ENCODE data around the gene TPX2.

The TPX2 gene

DNA sequence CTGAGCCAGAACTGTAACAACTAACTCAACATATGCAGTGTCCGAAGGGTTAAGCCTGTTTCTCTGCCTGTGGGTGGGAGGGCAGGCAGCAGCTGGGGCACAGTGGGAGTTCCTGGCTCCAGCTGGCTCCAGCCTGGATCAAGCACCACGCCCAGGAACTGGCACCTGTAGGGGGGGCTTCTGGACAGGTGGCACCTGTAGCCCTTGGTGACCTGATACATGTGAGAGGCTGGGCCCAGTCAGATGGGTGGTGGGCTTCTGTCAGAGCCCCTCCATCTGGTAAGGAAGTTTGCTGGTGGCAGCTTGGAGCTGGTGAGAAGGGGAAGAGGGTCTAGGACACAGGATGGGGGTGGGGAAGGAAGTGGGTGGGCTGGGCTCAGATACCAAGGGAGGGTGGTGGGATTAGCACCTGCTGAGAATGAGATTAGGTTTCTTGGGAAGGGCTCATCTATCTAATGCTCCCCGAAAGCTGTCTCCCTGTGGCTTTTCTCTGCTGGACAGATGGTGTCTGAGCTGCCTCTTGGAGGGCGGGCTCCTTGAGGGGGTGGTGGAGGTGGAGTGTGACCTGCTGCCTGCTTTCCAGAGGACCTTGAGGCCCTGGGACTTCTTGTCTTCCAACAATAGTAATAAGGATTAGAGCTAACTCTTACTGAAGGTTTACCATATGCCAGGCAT, 45.0 kb upstream of the TPX2 start:
- Histone ChIP-seq H3K4me1 (peaks cover 0 to 97% (median 35%) of the 10 kb centered on the region in 4 donors), H3K9me3 (no peaks in the 10 kb centered on the region), H3K36me3 (peaks cover 0 to 10% (median 9%) of the 10 kb centered on the region in 3 donors), H3K4me3 (no peak overlapping the region), H3K27me3 (no peaks in the 10 kb centered on the region), H3K27ac (peak overlapping the region; percentile 35 to 55)
- intact Hi-C loops (cut with DNase I; ENCODE audit: low total_unique reads), result no loop called here
- TF ChIP-seq, protein P1, sequence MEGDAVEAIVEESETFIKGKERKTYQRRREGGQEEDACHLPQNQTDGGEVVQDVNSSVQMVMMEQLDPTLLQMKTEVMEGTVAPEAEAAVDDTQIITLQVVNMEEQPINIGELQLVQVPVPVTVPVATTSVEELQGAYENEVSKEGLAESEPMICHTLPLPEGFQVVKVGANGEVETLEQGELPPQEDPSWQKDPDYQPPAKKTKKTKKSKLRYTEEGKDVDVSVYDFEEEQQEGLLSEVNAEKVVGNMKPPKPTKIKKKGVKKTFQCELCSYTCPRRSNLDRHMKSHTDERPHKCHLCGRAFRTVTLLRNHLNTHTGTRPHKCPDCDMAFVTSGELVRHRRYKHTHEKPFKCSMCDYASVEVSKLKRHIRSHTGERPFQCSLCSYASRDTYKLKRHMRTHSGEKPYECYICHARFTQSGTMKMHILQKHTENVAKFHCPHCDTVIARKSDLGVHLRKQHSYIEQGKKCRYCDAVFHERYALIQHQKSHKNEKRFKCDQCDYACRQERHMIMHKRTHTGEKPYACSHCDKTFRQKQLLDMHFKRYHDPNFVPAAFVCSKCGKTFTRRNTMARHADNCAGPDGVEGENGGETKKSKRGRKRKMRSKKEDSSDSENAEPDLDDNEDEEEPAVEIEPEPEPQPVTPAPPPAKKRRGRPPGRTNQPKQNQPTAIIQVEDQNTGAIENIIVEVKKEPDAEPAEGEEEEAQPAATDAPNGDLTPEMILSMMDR (IDR thresholded peaks at IDR 0.05), result no peak
- DNase-seq, result no peak

DNA sequence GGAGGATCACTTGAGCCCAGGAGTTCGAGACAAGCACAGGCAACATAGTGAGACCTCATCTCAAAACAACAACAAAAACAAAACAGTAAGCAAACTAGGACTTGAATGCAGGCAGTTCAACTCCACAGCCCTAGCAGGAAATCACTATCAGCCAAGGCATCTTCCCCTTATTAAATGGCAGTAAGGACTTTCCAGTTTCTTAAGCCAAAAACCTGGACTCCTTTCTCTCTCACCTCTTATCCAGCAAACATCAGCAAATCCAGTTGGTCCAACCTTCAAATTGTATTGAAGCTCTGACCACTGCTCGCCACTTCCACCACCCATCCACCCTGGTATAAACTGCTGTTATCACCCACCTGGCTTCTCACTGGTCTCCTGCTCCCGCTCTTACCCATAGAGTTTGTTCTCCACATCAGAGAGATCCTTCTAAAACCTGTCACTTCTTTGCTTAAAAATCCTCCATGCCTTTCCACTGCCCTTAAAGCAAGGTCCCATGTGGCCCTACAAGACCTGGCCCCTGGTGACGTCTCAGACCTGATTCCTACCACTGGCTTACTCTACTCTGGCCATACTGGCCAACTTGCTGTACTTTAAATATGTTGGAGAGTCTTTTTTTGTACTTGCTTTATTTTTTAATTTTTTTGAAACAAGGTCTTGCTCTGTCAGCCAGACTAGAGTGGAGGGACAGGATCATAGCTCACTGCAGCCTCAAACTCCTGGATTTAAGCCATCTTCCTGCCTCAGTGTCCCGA, 44.1 kb upstream of the TPX2 start:
- peaks cover 0 to 10% (median 9%) of the 10 kb centered on the region in 3 donors for H3K36me3 ChIP-seq
- intact Hi-C loops (cut with DNase I; ENCODE audit: low total_unique reads), result no loop called here
- DNase-seq, result no peak
- H3K4me1 ChIP-seq, result peaks cover 3 to 99% (median 44%) of the 10 kb centered on the region in 4 donors
- TF ChIP-seq, protein P1 (IDR thresholded peaks at IDR 0.05), result no peak
- no peaks in the 10 kb centered on the region for H3K9me3 ChIP-seq
- H3K27ac ChIP-seq, result peak overlapping the region; percentile 55 to 87
- no peak overlapping the region for H3K4me3 ChIP-seq
- H3K27me3 ChIP-seq, result no peaks in the 10 kb centered on the region

DNA sequence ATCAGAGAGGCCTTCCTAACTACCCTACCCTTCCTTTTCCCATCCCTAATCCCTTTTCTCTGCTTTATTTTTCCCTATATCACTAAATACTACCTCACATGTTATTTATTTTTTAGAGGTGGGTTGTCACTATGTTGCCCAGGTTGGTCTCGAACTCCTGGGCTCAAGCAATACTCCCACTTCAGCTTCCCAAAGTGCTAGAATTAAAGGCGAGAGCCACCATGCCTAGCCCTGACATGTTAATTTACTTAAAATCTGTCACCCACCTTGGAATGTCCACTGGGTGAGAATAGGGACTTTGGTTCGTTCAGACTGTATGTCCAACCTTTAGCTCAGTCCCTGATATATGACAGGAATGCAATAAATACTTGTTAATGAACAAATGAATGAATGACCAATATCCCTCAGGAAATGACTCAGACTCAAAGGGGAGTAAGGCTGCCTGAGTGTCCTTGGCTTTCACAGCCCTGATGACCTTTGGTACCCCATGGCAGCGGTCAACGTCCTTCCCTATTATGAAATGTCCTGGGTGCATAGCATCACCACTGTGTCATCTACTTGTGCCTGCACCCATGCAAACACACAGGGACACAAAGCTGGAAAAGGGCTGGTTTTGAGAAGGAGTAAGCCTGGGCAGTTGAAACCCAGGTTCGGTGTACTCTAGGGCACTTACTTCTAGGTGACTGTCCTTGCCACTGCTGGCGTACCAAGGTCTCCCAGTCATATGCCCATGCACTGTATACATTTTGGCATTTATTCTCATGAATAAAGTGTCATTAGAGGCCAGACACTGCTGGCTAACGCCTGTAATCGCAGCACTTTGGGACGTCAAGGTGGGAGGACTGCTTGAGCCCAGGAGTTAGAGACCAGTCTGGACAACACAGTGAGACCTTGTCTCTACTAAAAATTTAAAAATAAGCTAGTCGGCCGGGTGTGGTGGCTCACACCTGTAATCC, 43.0 kb upstream of the TPX2 start:
- intact Hi-C loops (cut with DNase I; ENCODE audit: low total_unique reads), result no loop called here
- Histone ChIP-seq H3K27ac (peak overlapping the region; percentile 55 to 87), H3K4me1 (peaks cover 3 to 100% (median 54%) of the 10 kb centered on the region in 4 donors), H3K36me3 (peaks cover 0 to 10% (median 9%) of the 10 kb centered on the region in 3 donors), H3K4me3 (no peak overlapping the region), H3K27me3 (no peaks in the 10 kb centered on the region), H3K9me3 (no peaks in the 10 kb centered on the region)
- DNase-seq, result peak in 1 of 2 donors; percentile 71
- TF ChIP-seq, protein P1 (IDR thresholded peaks at IDR 0.05), result no peak

DNA sequence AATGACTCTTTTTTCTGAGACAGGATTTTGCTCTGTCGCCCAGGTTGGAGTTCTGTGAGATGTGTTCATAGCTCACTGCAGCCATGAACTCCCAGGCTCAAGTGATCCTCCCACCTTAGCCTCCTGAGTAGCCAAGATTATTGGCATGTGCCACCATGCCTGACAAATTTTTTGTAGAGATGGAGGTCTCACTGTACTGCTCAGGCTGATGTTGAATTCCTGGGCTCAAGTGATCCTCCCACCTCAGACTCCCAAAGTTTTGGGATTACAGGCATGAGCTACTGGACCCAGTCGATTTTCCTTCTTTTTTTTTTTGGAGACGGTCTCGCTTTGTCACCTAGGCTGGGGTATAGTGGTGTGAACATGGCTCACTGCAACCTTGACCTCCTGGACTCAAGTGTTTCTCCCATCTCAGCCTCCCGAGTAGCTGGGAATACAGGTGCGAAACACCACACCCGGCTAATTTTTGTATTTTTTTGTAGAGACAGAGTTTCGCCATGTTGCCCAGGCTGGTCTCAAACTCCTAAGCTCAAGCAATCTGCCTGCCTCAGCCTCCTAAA, 40.8 kb upstream of the TPX2 start:
- intact Hi-C loops (cut with DNase I; ENCODE audit: low total_unique reads), result no loop called here
- DNase-seq, result no peak
- Histone ChIP-seq H3K36me3 (peaks cover 0 to 4% (median 4%) of the 10 kb centered on the region in 3 donors), H3K4me1 (peaks cover 3 to 95% (median 63%) of the 10 kb centered on the region in 4 donors), H3K9me3 (no peaks in the 10 kb centered on the region), H3K27ac (peak overlapping the region; percentile 72 to 87), H3K27me3 (no peaks in the 10 kb centered on the region), H3K4me3 (no peak overlapping the region)
- TF ChIP-seq, protein P1 (IDR thresholded peaks at IDR 0.05), result no peak

Data from tibial artery (tissue), 4 donors.